Heart left ventricle (tissue), 13 donors: Measurements from ENCODE around the gene AKNA.

Experiments used
- POLR2A ChIP-seq, 2 donors: fragments of 450-650 bp; IDR thresholded peaks; one replicate each; pipeline ENCODE4 v1.6.1; 2017; ENCODE audit warnings: antibody characterized with exemption in 2 of 2, mild to moderate bottlenecking in 2 of 2, moderate library complexity in 2 of 2
- TF ChIP-seq, protein P1 (sequence below), 12 donors: fragments of 200-600 bp; sonication (generic) in 4 of 12; IDR thresholded peaks; one replicate each; pipeline versions ENCODE4 v1.5.0 to v1.8.0; 2018 to 2022; ENCODE audit warnings: antibody characterized with exemption in 12 of 12, mild to moderate bottlenecking in 5 of 12
- donor health status: ischemic (EF 13 %, LVEDD 7.1; RV severe dilation, severe dysfunction).
- donor health status: DM: no; HTN: yes; CAD: no.
- donor health status: DM: no; HTN: no; CAD: no.
- donor health status: ischemic (EF 25% LVEDD 6.9; RV normal size, moderate dysfunction).
- donor health status: ischemic (EF 25% LVEDD 5.7; RV mildly dilated, moderate dysfunction).
- donor health status: ischemic (EF 35%, LVEDD 5.7; RV mildly dilated, moderate dysfunction).
- donor health status: nonischemic (EF 11% LVEDD 7.7; RV severe dilation, severe dysfunction).
- donor health status: DM: yes; HTN: yes; CAD: no.
- donor health status: PGD.
- donor health status: ischemic (EF 29% LVEDD 5.4; RV normal size, mild dysfunction).
- donor health status: nonischemic (EF 23%, LVEDD 6.1; RV moderate dilation, normal function).

GRCh38 chr9:114301798-114302565 lies 85.8 kb downstream of the AKNA start:
- TF ChIP-seq, protein P1, sequence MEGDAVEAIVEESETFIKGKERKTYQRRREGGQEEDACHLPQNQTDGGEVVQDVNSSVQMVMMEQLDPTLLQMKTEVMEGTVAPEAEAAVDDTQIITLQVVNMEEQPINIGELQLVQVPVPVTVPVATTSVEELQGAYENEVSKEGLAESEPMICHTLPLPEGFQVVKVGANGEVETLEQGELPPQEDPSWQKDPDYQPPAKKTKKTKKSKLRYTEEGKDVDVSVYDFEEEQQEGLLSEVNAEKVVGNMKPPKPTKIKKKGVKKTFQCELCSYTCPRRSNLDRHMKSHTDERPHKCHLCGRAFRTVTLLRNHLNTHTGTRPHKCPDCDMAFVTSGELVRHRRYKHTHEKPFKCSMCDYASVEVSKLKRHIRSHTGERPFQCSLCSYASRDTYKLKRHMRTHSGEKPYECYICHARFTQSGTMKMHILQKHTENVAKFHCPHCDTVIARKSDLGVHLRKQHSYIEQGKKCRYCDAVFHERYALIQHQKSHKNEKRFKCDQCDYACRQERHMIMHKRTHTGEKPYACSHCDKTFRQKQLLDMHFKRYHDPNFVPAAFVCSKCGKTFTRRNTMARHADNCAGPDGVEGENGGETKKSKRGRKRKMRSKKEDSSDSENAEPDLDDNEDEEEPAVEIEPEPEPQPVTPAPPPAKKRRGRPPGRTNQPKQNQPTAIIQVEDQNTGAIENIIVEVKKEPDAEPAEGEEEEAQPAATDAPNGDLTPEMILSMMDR (IDR thresholded peaks at IDR 0.05): no peak
- no peak for TF ChIP-seq POLR2A (IDR thresholded peaks at IDR 0.05)
